ENCODE measurements around the gene ABHD17B.

DNA sequence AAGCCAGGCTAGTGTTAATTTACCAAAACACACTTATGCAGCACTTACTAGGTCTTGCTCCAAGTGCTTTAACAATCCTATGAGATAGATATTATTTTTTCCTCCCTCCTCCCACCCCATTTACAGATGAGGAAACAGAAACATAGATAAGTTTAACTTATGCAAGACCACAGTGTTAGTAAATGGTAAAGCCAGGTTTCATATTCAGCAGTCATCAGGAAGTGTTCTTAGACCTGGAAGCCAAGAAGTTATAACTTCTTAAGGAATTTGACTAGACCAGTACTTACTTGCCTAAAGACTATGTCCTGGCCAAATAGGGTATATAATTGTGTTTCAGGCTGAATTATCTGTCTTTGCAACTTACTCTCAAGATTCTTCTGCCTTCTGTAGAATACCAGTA is 15.9 kb downstream of the ABHD17B start:
- TF ChIP-seq, protein P1, sequence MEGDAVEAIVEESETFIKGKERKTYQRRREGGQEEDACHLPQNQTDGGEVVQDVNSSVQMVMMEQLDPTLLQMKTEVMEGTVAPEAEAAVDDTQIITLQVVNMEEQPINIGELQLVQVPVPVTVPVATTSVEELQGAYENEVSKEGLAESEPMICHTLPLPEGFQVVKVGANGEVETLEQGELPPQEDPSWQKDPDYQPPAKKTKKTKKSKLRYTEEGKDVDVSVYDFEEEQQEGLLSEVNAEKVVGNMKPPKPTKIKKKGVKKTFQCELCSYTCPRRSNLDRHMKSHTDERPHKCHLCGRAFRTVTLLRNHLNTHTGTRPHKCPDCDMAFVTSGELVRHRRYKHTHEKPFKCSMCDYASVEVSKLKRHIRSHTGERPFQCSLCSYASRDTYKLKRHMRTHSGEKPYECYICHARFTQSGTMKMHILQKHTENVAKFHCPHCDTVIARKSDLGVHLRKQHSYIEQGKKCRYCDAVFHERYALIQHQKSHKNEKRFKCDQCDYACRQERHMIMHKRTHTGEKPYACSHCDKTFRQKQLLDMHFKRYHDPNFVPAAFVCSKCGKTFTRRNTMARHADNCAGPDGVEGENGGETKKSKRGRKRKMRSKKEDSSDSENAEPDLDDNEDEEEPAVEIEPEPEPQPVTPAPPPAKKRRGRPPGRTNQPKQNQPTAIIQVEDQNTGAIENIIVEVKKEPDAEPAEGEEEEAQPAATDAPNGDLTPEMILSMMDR (IDR thresholded peaks at IDR 0.05; ENCODE audit: extremely low read depth in 1 of 2, insufficient read depth in 1 of 2, low read depth in 1 of 2, low read length in 2 of 2) = no peak
- TF ChIP-seq POLR2A (IDR thresholded peaks at IDR 0.05; ENCODE audit: low read depth, low read length) (no peak), MYC (IDR thresholded peaks at IDR 0.05; ENCODE audit: low read depth, low read length) (no peak)
- TF ChIP-seq, protein P2, sequence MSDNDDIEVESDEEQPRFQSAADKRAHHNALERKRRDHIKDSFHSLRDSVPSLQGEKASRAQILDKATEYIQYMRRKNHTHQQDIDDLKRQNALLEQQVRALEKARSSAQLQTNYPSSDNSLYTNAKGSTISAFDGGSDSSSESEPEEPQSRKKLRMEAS (IDR thresholded peaks at IDR 0.05; ENCODE audit: insufficient read depth, insufficient read length) = no peak
